Duodenal mucosa (tissue), 2 donors: ENCODE data around the gene ITGB3.

Experiments used
- H3K27ac ChIP-seq: one replicate; pipeline ENCODE4 v1.7.0; 2013; ENCODE audit warnings: low read depth, low read length
- H3K27me3 ChIP-seq, 2 donors: one replicate each; pipeline ENCODE4 v1.7.0; 2013; ENCODE audit warnings: low read length in 2 of 2, control low read depth in 1 of 2; ENCODE audit not compliant: insufficient read depth in 2 of 2, control insufficient read depth in 1 of 2
- H3K36me3 ChIP-seq, 2 donors: one replicate each; pipeline ENCODE4 v1.7.0; 2013; ENCODE audit warnings: low read length in 2 of 2, control low read depth in 1 of 2; ENCODE audit not compliant: insufficient read depth in 2 of 2, control insufficient read depth in 1 of 2
- H3K4me1 ChIP-seq, 2 donors: one replicate each; pipeline ENCODE4 v1.7.0; 2013; ENCODE audit warnings: low read length in 2 of 2, control low read depth in 1 of 2; ENCODE audit not compliant: insufficient read depth in 2 of 2, control insufficient read depth in 1 of 2
- H3K4me3 ChIP-seq, 2 donors: one replicate each; pipeline ENCODE4 v1.7.0; 2013; ENCODE audit warnings: low read length in 2 of 2, low read depth in 1 of 2
- H3K9ac ChIP-seq, 2 donors: one replicate each; pipeline ENCODE4 v1.7.0; 2013; ENCODE audit warnings: low read length in 2 of 2, low read depth in 1 of 2
- H3K9me3 ChIP-seq, 2 donors: one replicate each; pipeline ENCODE4 v1.7.0; 2013; ENCODE audit warnings: low read length in 2 of 2, control low read depth in 1 of 2; ENCODE audit not compliant: control insufficient read depth in 1 of 2

ITGB3 gene

DNA sequence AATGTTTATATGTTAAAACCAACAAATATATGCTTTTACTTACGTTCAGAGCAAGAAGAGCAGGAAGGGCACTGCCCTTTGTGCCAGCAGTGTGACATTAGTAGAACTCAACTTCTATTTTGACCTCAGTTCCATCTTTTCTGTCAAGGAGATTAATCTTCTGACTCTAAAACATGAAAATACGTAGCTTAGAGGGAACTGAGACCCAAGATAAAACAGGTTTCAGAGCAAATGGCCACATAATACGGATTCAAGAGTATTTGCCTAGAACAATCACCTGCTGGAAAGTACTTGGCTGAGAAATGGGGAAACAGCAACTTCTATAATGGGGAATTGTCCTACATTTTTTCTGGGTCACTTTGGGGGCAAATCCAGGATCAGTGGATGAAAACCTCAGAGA, 22.3 kb upstream of the ITGB3 start:
- Histone ChIP-seq H3K36me3 (no peaks in the 10 kb centered on the region), H3K4me1 (peaks cover 9 to 14% of the 10 kb centered on the region in 2 donors), H3K9ac (no peak overlapping the region), H3K4me3 (no peak overlapping the region), H3K27ac (no peak overlapping the region), H3K27me3 (no peaks in the 10 kb centered on the region), H3K9me3 (no peaks in the 10 kb centered on the region)

- H3K27me3 ChIP-seq, result no peaks in the 10 kb centered on the region
- H3K9ac ChIP-seq, result no peak overlapping the region
- peaks cover 0 to under 1% of the 10 kb centered on the region in 2 donors for H3K9me3 ChIP-seq
- H3K27ac ChIP-seq, result no peak overlapping the region
- no peak overlapping the region for H3K4me3 ChIP-seq
- no peaks in the 10 kb centered on the region for H3K36me3 ChIP-seq
- H3K4me1 ChIP-seq, result peaks cover 9 to 12% of the 10 kb centered on the region in 2 donors
Measured at GRCh38 chr17:47231866-47232265, 21.8 kb upstream of the ITGB3 start.

DNA sequence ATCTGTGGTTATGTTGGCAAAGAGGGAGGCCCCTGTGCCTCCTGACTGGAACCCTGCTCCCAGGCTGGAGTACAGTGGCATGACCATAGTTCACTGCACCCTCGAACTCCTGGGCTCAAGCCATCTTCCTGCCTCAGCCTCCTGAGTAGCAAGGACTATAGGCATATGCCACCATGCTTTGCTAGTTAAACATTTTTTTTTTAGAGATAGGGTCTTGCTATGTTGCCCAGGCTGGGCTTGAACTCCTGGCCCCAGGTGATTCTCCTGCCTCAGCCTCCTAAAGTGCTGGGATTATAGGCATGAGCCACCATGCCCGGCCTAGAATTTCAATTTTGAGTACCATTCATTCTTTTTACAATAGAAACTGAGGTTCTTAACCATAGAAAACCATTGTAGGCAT, 21.2 kb upstream of the ITGB3 start:
- Histone ChIP-seq H3K27me3 (no peaks in the 10 kb centered on the region), H3K36me3 (no peaks in the 10 kb centered on the region), H3K9ac (no peak overlapping the region), H3K9me3 (peaks cover 0 to 5% of the 10 kb centered on the region in 2 donors), H3K27ac (no peak overlapping the region), H3K4me3 (no peak overlapping the region), H3K4me1 (peaks cover 9 to 12% of the 10 kb centered on the region in 2 donors)

- H3K4me1 ChIP-seq, result peaks cover 10 to 13% of the 10 kb centered on the region in 2 donors
- no peak overlapping the region for H3K27ac ChIP-seq
- peaks cover 0 to 5% of the 10 kb centered on the region in 2 donors for H3K9me3 ChIP-seq
- H3K4me3 ChIP-seq, result no peak overlapping the region
- H3K9ac ChIP-seq, result no peak overlapping the region
- H3K36me3 ChIP-seq, result no peaks in the 10 kb centered on the region
- H3K27me3 ChIP-seq, result no peaks in the 10 kb centered on the region
Measured at GRCh38 chr17:47235506-47235905, 18.1 kb upstream of the ITGB3 start.

- Histone ChIP-seq H3K4me3 (no peak overlapping the region), H3K4me1 (peaks cover 11 to 12% of the 10 kb centered on the region in 2 donors), H3K36me3 (no peaks in the 10 kb centered on the region), H3K9me3 (peaks cover 0 to 5% of the 10 kb centered on the region in 2 donors), H3K9ac (no peak overlapping the region), H3K27me3 (no peaks in the 10 kb centered on the region), H3K27ac (no peak overlapping the region)
Measured at GRCh38 chr17:47235923-47236322, 17.7 kb upstream of the ITGB3 start.

DNA sequence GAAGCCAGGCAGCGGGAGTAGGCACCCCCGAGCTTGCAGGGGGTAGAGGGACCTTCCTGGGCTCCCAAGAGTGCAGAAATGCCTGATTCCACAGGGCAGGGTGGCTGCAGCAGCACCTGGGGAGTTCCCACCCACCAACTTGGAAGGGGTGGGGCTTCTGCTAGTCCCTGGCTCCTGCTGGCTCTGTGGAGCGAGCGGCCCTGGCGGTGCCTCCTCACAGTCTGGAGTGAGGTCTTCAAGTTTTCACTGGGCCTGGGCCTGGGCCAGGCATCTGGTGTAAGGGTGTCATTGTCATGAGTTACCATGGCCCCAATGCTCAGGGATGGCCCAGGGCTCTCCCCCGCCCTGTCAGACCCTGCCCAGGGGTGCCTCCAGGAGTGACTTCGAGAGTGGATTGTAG, 15.8 kb upstream of the ITGB3 start:
- peaks cover 0 to 5% of the 10 kb centered on the region in 2 donors for H3K9me3 ChIP-seq
- H3K9ac ChIP-seq, result no peak overlapping the region
- H3K4me3 ChIP-seq, result no peak overlapping the region
- no peak overlapping the region for H3K27ac ChIP-seq
- no peaks in the 10 kb centered on the region for H3K36me3 ChIP-seq
- H3K27me3 ChIP-seq, result no peaks in the 10 kb centered on the region
- peaks cover 11 to 12% of the 10 kb centered on the region in 2 donors for H3K4me1 ChIP-seq

GRCh38 chr17:47238321-47239010, 15.2 kb upstream of the ITGB3 start:
- Histone ChIP-seq H3K4me3 (no peak overlapping the region), H3K27ac (no peak overlapping the region), H3K36me3 (no peaks in the 10 kb centered on the region), H3K4me1 (peaks cover 11 to 12% of the 10 kb centered on the region in 2 donors), H3K9ac (no peak overlapping the region), H3K27me3 (no peaks in the 10 kb centered on the region), H3K9me3 (peaks cover 0 to 5% of the 10 kb centered on the region in 2 donors)

DNA sequence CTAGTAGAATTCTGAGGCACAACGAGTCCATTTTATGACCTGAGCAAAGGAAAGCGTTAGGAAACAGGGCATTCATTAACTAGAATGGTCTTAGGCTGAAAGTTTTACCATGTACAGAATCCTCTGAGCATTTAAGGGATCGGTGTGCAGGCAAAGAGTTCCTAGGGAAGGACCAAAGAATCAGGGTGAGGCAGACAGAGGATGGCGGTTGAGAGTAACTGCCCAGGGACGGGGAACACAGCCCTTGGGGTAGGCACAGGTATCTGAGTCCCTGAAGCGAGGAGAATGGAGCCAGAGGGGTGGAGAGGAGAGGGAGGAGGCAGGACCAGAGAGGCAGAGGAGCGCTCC, 14.0 kb upstream of the ITGB3 start:
- H3K27ac ChIP-seq, result no peak overlapping the region
- no peak overlapping the region for H3K4me3 ChIP-seq
- no peaks in the 10 kb centered on the region for H3K27me3 ChIP-seq
- no peaks in the 10 kb centered on the region for H3K36me3 ChIP-seq
- no peak overlapping the region for H3K9ac ChIP-seq
- peaks cover 11 to 12% of the 10 kb centered on the region in 2 donors for H3K4me1 ChIP-seq
- H3K9me3 ChIP-seq, result peaks cover 0 to 5% of the 10 kb centered on the region in 2 donors

DNA sequence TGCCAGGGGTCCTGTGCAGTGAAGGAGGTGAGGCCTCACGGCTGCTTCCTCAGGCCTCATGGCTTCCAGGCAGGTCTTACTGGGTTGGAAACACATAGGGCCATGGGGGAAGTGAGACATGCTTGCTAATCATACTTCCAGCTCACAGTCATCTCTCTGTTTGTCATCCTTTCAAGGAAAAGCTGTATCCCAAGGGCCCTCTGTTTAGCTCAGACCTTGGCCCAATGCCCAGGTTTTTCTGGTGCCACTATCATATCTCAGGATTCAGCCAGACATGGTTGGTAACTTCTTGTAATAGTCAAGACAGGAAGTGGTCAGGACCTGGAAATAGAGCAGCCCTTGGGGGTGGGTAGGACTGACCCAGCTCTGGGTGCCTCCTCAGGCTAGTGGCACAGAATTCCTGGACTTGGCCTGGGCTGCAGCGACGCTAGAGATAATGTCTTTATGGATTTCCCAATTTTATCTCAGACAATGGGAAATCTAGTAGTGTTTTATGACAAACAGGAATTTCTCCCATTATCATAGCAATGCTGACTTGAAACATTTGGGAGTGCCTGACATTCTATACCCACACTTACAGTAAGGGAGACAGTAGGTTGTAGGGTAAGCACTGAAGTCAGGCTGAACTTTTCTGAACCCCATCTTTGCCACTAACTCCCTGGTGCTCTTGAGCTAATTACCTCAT, 13.5 kb upstream of the ITGB3 start:
- Histone ChIP-seq H3K36me3 (no peaks in the 10 kb centered on the region), H3K4me1 (peaks cover 11 to 12% of the 10 kb centered on the region in 2 donors), H3K27me3 (no peaks in the 10 kb centered on the region), H3K9ac (no peak overlapping the region), H3K9me3 (peaks cover 0 to 5% of the 10 kb centered on the region in 2 donors), H3K4me3 (no peak overlapping the region), H3K27ac (no peak overlapping the region)

DNA sequence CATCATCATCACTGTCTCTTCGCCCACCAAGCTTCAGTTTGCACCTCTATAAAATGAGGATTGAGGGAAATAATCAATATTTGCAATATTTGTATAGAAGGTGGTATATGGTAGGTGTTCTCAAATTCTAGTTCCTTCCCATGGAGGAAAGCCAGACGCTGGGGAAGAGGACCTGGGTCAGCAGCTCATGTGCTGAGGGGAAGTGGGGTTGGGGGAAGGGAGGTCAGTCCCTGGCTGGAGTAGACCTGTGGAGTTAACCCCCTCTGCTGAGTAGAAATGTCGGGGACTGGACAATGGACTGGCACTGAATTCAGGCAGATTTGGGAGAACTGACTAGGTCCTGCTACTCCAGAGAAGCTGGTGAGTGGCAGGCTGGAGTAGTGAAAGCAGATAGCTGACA, 12.8 kb upstream of the ITGB3 start:
- H3K27ac ChIP-seq, result no peak overlapping the region
- H3K9me3 ChIP-seq, result peaks cover 0 to 5% of the 10 kb centered on the region in 2 donors
- H3K4me3 ChIP-seq, result no peak overlapping the region
- H3K9ac ChIP-seq, result no peak overlapping the region
- H3K27me3 ChIP-seq, result no peaks in the 10 kb centered on the region
- no peaks in the 10 kb centered on the region for H3K36me3 ChIP-seq
- peaks cover 11 to 12% of the 10 kb centered on the region in 2 donors for H3K4me1 ChIP-seq
